Activated naive CD8-positive, alpha-beta T cell treated with anti-CD3 and anti-CD28 coated beads, Interleukin-2, amount 10 ng/mL, durations not matched to agents 7 days and 5 days (primary cell): ENCODE measurements around the gene METAP1D. TPM values are rescaled to one million over a fixed set of nuclear protein-coding genes. Genes with fewer than 3 reads are reported as not detected.

Experiments
- ATAC-seq: fragments of 150-1000 bp; cut with Tn5 transposase; one replicate; pipeline ENCODE4 v1.10.0; 2021; ENCODE audit warnings: low read depth, moderate library complexity
- POLR2A ChIA-PET: fragments of 350-600 bp; sonication (Branson Sonifier 250); formaldehyde crosslinking; loops from one replicate; lab custom pipeline; 2021; ENCODE audit warnings: antibody characterized with exemption; lab: Charles Lee
- DNase-seq: peaks from one replicate; pipeline ENCODE4 v3.0.0; 2021
- H3K27ac Mint-ChIP-seq: one replicate; pipeline ENCODE4 v1.8.0; 2022; ENCODE audit warnings: mild to moderate bottlenecking, mixed read lengths
- H3K27me3 Mint-ChIP-seq: one replicate; pipeline ENCODE4 v1.8.0; 2022; ENCODE audit warnings: mild to moderate bottlenecking, moderate library complexity, mixed read lengths
- H3K36me3 Mint-ChIP-seq: one replicate; pipeline ENCODE4 v1.8.0; 2021; ENCODE audit warnings: mild to moderate bottlenecking, mixed read lengths
- H3K4me1 Mint-ChIP-seq: one replicate; pipeline ENCODE4 v1.8.0; 2021; ENCODE audit warnings: mixed read lengths
- H3K4me3 Mint-ChIP-seq: one replicate; pipeline ENCODE4 v1.8.0; 2022; ENCODE audit warnings: mild to moderate bottlenecking, moderate library complexity, mixed read lengths
- H3K9me3 Mint-ChIP-seq: one replicate; pipeline ENCODE4 v1.8.0; 2021; ENCODE audit warnings: mixed read lengths
- total RNA-seq, 2 experiments: library from RNA; stranded (reverse); gene quantifications; one replicate each; pipeline ENCODE4 v1.2.3, GENCODE V29; 2021

The METAP1D gene
- total RNA-seq, 2 experiments from 2014 or later: 4.5 to 5.6 TPM

DNA sequence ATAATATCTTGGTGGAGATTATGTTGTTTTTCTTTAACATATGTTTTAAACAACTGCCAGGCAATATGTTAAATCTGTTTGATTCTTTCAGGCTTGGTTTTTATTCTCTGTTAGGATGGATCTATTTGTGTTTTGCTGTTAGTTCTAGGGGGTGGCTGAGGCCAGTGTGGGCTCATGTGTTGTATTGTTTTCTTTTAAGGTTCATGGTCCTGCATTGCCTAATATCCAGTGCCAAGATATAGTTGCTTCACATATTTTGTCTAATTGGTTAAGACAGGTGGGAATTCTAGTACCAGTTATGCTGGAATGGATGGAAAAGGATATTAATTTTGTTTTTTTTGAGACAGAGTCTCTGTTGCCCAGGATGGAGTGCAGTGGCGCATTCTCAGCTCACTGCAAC, 7.6 kb downstream of the METAP1D start:
- Mint-ChIP-seq H3K4me1 (peaks cover 15% of the 10 kb centered on the region), H3K36me3 (peaks cover 8% of the 10 kb centered on the region), H3K9me3 (no peaks in the 10 kb centered on the region), H3K27ac (no peak overlapping the region), H3K27me3 (no peaks in the 10 kb centered on the region), H3K4me3 (no peak overlapping the region)
- DNase-seq (no peak), ATAC-seq (no peak)
- POLR2A ChIA-PET: interaction anchor here (0.7 kb wide), 2 partner anchors 752 to 1349 kb away, joined by 4 to 6 read pairs; no protein-coding TSS in a partner anchor

DNA sequence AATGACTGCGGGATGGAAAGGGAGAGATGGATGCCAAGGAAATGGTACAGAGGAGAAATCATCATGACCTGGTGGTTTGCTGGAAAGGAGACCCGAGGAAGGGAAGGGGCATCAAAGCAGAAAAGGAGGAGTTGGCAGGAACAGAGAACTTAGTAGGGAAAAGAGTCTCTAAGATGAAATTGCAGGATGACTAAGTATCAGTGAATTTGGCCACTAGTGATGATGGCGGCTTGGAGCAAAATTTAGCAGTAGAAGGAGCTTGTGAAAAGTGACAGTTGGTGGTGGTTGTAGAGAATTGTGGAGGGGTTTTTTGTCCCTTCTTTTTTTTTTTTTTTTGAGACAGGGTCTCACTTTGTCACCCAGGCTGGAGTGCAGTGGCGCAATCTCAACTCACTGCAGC, 10.1 kb downstream of the METAP1D start:
- Mint-ChIP-seq H3K4me1 (peaks cover 22% of the 10 kb centered on the region), H3K27me3 (no peaks in the 10 kb centered on the region), H3K9me3 (no peaks in the 10 kb centered on the region), H3K27ac (no peak overlapping the region), H3K4me3 (no peak overlapping the region), H3K36me3 (peaks cover 11% of the 10 kb centered on the region)
- ATAC-seq: no peak
- DNase-seq: no peak
- POLR2A ChIA-PET: no interaction called here

DNA sequence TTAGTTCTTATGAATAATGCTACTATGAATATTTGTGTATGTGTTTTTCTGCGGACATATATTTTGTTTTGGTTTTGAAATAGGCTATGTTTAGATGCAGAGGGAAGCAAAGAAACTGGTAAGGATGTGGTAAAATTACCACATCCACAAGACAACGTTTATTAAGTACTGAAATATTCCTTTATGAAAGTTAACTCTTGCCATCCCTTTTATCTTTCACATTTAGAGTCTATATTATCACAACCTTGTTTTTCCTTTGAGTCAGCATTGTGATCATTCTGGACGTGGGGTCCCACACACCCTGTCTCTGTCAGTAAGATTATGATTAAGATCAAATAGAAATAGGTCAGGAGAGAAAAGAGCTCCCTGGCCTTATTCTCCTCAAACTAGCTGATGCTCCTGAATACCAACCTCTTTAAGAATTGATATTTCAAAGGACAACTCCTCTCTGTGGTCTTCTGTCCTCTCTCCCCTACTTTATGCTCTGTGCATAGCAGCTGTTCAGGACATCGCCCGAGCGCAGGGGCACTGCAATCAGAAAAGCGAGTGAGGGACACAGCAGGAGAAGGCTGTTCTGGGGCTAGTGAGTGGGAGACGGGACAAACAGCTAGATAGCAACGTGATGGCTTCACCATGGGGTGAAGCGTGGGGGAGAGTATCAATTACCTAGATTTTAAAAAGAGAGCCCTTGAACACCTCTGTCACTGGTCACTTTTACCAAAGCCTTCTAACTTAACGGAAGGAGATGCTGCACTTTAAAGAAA, 12.2 kb downstream of the METAP1D start:
- peaks cover 21% of the 10 kb centered on the region for H3K4me1 Mint-ChIP-seq
- peaks cover 11% of the 10 kb centered on the region for H3K36me3 Mint-ChIP-seq
- no peak overlapping the region for H3K27ac Mint-ChIP-seq
- no peaks in the 10 kb centered on the region for H3K27me3 Mint-ChIP-seq
- POLR2A ChIA-PET: interaction anchor here (0.9 kb wide), 1 partner anchor 90 kb away, joined by 4 read pairs; the partner anchor contains the start of gene HAT1
- DNase-seq: no peak
- ATAC-seq: peak; percentile 74
- H3K9me3 Mint-ChIP-seq: no peaks in the 10 kb centered on the region
- H3K4me3 Mint-ChIP-seq: peak overlapping the region; percentile 42

DNA sequence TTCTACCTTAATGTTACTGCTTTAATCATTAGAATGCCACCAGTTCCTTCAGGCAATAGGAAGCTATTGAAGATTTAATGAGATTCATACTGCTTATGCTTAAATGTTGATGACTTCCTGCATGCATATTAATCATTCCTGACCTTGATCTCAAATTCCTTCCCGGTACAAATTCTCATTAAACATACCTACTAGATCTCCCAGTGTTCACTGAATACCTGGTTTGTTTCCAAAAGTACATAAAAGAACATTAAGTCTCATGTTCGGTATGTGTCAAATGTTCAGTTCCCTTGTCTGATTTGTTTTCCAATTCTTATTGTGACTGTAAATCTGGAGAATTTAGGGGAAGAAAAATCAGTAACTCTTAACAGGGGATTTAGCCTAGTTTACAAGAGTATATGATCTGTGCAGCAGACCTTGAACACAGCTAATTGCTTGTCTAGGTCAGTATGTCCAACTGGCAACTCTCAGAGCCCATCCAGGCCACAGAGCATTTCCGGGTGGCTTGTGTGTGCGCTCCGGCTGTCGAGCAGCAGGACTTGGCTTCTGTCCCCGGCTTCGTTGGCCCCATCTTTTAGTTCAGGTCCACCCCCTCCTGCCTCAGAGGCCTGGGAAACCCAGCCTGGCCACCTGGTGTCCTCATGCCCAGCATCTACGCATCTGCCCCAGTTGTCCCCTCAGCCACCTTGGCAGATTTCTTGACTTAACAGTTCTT, 13.1 kb downstream of the METAP1D start:
- no peaks in the 10 kb centered on the region for H3K27me3 Mint-ChIP-seq
- ATAC-seq (no peak), DNase-seq (no peak)
- peaks cover 10% of the 10 kb centered on the region for H3K36me3 Mint-ChIP-seq
- no peak overlapping the region for H3K4me3 Mint-ChIP-seq
- H3K27ac Mint-ChIP-seq: no peak overlapping the region
- no peaks in the 10 kb centered on the region for H3K9me3 Mint-ChIP-seq
- POLR2A ChIA-PET: no interaction called here
- H3K4me1 Mint-ChIP-seq: peaks cover 21% of the 10 kb centered on the region

DNA sequence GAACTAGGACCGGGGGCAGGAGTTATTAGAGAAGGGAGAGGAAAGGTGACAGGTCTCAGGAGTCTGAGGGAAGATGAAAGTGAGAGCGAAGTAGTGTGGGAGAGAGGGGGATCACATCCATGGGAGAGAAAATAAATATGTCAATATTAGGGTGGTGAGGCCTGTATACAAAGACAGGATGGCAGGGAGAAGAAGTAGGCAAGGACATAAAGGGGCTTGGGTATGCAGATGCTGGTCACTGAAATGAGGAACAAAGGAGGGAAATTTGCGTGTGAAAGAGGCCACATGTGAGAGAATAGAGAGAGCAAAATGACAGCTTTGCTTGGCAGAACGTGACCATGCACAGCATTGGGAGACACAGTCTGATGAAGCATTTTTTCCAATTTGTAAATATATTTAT, 13.6 kb downstream of the METAP1D start:
- POLR2A ChIA-PET: no interaction called here
- Mint-ChIP-seq H3K4me3 (no peak overlapping the region), H3K27me3 (no peaks in the 10 kb centered on the region)

DNA sequence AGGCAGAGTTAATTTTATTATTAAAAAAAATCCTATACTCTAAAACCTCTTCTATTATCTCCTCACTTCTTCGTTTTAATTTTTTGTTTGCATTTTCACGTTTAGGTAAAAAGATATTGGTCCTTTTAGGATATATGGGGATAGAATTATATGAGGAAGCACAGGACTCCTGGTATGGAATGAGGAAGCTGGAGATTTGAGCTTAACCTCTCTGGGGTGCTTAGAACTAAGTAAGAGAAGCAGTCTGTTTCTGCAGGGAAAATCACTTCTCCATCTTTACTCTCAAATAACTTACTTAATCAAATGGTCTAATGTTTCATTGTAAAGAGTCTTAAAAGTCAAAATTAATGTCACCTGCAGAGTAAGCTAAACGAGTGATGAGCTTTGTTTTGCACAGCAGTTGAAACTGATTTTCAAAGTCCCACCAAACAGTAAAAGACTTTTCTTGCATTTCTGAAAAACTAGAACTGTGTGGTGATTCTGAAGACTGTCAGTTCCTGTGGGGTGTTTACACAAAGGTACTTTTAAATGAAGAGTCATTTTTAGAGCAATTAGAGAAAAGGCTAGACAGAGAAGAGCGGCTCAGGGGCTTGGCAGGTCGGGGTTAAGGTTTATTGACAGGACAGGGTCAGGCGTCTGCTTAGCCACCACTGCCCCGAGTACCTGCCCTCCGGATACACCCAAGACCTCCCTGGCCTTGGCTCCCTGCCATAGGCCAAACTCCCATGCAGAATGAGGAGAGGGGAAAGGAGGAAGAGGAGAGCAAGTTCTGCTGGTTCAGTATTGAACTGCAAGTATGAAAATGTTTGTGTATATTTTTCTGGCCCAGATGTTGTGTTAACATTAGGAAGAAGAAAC, 21.6 kb downstream of the METAP1D start:
- H3K27ac Mint-ChIP-seq: no peak overlapping the region
- POLR2A ChIA-PET: no interaction called here
- H3K36me3 Mint-ChIP-seq: no peaks in the 10 kb centered on the region
- peaks cover 2% of the 10 kb centered on the region for H3K4me1 Mint-ChIP-seq
- ATAC-seq (no peak), DNase-seq (no peak)
- H3K4me3 Mint-ChIP-seq: no peak overlapping the region
- no peaks in the 10 kb centered on the region for H3K9me3 Mint-ChIP-seq
- H3K27me3 Mint-ChIP-seq: no peaks in the 10 kb centered on the region

More for the DNA sequence above, 13.6 kb downstream of the METAP1D start:
- H3K27ac Mint-ChIP-seq: no peak overlapping the region
- DNase-seq (no peak), ATAC-seq (no peak)
- H3K9me3 Mint-ChIP-seq: no peaks in the 10 kb centered on the region
- peaks cover 21% of the 10 kb centered on the region for H3K4me1 Mint-ChIP-seq
- peaks cover 10% of the 10 kb centered on the region for H3K36me3 Mint-ChIP-seq

DNA sequence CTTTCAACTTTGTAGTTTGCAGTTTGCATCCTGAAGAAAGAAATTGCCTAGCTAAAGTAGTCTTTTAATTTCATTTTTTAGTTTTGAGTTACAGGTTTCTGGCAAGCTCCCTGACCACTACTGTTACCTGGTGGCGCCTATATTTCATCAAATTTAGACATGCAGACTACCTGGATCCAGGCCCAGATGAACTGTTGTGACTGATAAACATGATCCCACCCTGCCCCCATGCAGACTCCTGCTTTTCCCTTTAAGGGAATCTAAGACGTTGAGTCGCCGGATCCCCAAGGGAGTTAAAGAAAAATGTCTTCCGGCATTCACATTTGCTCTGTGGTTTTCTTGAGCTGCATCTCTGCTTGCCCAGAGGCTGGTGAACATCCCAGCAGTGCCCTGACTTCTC, 22.2 kb downstream of the METAP1D start:
- no peaks in the 10 kb centered on the region for H3K36me3 Mint-ChIP-seq
- no peak overlapping the region for H3K27ac Mint-ChIP-seq
- H3K4me1 Mint-ChIP-seq: peaks cover 2% of the 10 kb centered on the region
- no peak for DNase-seq
- no peak for ATAC-seq
- H3K4me3 Mint-ChIP-seq: no peak overlapping the region
- POLR2A ChIA-PET: no interaction called here
- H3K27me3 Mint-ChIP-seq: no peaks in the 10 kb centered on the region
- H3K9me3 Mint-ChIP-seq: no peaks in the 10 kb centered on the region

DNA sequence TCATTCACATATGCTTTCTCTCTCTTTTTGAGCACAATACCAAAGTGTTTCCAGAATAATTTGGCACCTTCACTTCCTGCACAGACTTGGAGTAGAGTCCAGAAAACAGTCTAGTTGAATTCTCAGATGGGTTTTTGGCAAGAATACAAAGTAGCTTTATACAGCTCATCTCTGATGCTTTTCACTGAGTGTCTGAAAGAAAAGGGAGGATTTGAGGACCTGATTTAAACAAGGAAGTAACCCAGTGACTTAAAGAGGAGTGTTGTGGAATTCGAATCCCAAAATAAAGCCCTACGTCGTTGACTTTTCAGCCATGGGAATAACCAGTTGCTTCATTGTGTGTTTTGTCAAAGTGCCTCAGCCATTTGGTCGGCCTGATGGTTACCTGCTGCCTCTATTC, 31.8 kb downstream of the METAP1D start:
- H3K27ac Mint-ChIP-seq: no peak overlapping the region
- DNase-seq (no peak), ATAC-seq (no peak)
- H3K4me1 Mint-ChIP-seq: no peaks in the 10 kb centered on the region
- no peak overlapping the region for H3K4me3 Mint-ChIP-seq
- no peaks in the 10 kb centered on the region for H3K36me3 Mint-ChIP-seq
- POLR2A ChIA-PET: no interaction called here
- no peaks in the 10 kb centered on the region for H3K27me3 Mint-ChIP-seq
- H3K9me3 Mint-ChIP-seq: no peaks in the 10 kb centered on the region

DNA sequence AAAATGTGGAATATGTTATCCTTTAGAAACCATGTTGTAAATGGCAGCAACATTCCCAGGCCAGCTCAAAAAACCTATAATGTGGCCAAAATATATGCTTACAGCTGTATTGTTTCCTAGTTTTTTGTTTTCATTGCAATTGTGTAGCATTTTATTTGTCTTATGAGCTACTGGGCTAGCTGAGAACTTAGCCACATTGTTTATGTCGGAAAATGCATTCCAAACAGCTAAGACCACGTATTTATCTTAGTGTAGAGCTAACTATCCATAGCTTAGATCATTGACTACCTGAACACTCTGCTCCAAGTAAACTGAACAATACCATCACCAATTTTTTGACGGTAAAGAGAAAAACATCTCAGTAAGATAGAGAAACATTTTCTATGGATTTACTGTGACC, 38.4 kb downstream of the METAP1D start:
- no peaks in the 10 kb centered on the region for H3K9me3 Mint-ChIP-seq
- ATAC-seq (no peak), DNase-seq (no peak)
- POLR2A ChIA-PET: no interaction called here
- no peak overlapping the region for H3K4me3 Mint-ChIP-seq
- H3K4me1 Mint-ChIP-seq: peaks cover 1% of the 10 kb centered on the region
- no peaks in the 10 kb centered on the region for H3K36me3 Mint-ChIP-seq
- no peak overlapping the region for H3K27ac Mint-ChIP-seq
- peaks cover 2% of the 10 kb centered on the region for H3K27me3 Mint-ChIP-seq

DNA sequence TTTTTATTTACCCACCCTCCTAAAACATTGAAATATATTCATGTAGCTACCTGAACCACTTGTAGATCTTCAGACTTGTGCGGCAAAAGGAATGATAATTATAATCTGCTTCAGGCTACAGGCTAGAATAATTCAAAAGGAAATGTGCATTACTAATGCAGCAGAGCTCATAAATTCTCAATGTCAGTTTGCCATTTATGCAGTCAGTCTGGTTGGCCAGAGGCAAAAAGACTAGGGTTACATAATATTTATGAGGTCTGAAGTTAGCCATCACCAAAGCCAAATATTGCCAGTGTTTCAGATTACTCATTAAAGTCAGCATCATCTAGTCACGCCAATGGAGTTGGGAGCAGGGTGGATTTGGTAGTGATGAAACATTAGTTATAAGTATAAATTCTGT, 38.9 kb downstream of the METAP1D start:
- Mint-ChIP-seq H3K27me3 (peaks cover 2% of the 10 kb centered on the region), H3K4me3 (no peak overlapping the region), H3K9me3 (no peaks in the 10 kb centered on the region), H3K36me3 (no peaks in the 10 kb centered on the region), H3K27ac (no peak overlapping the region), H3K4me1 (peaks cover 1% of the 10 kb centered on the region)
- POLR2A ChIA-PET: no interaction called here
- DNase-seq (no peak), ATAC-seq (no peak)

DNA sequence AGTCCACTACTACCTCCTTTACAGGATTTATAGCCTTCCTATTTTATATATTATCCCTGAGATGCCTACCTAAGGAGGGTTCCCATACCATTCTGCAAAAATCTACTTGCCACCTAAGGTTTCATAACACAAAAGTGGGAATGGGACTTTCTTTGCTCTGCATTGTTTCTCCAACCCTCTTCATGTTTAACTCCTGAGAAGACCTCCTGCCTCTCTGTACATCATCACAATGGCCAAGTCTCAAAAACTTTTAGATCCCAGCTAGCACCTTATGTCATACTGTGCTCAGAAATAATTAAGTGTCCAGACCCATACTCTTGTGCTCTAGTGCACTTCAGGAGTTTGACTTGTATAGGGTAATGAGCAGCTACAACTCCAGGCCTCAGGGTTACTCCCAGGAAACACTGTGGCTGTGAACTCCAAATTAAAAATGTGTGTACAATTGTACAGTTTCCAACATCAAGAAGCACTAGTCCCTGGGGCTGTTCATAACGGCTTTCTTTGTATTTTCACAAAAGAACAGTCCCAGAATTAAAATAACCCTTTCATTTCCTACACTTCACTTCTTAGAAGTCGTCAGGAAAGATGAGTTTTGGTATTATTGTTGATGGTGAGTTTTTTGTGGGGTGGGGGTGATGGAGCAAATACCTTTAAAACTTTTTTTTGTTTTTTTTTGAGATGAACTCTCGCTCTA, 39.4 kb downstream of the METAP1D start:
- POLR2A ChIA-PET: no interaction called here
- no peak overlapping the region for H3K4me3 Mint-ChIP-seq

DNA sequence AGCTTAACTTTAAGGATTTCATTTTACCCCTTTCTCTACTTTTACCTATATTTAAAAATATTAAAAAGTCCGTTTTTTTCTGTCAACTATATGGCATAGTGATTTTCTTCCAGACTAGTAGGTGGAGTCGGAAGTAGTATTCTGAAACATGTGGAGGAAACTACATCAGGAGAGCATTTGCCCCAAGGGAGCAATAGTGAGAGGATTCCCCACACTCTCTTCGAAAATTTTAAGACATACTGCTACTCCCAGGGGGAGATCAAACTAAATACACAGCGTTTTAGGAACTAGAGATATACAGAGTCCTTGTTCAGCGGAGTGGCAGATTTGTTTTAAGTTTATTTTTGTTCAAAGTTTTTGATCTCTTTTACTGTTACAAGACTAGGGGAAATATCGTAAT, 40.6 kb downstream of the METAP1D start:
- Mint-ChIP-seq H3K9me3 (no peaks in the 10 kb centered on the region), H3K27me3 (peaks cover 2% of the 10 kb centered on the region), H3K36me3 (no peaks in the 10 kb centered on the region), H3K4me3 (no peak overlapping the region), H3K27ac (no peak overlapping the region), H3K4me1 (peaks cover 1% of the 10 kb centered on the region)
- POLR2A ChIA-PET: no interaction called here
- no peak for DNase-seq
- ATAC-seq: no peak

More for the DNA sequence above, 39.4 kb downstream of the METAP1D start:
- peaks cover 1% of the 10 kb centered on the region for H3K4me1 Mint-ChIP-seq
- no peak for DNase-seq
- no peak for ATAC-seq
- no peak overlapping the region for H3K27ac Mint-ChIP-seq
- no peaks in the 10 kb centered on the region for H3K36me3 Mint-ChIP-seq
- H3K27me3 Mint-ChIP-seq: peaks cover 2% of the 10 kb centered on the region
- no peaks in the 10 kb centered on the region for H3K9me3 Mint-ChIP-seq
